Measurements from ENCODE around the gene CRISP2. TPM values are rescaled to one million over a fixed set of nuclear protein-coding genes. Genes with fewer than 3 reads are reported as not detected.

Gene CRISP2
- total and polyA plus RNA-seq, 4 donors = 0.28 TPM; not detected in 3

GRCh38 chr6:49744259-49744658 is 30.9 kb upstream of the CRISP2 start, which contains the start of gene CRISP3:
Gene CRISP3 (minus strand): TSS chr6:49744388. CDS start chr6:49744367, 21 bp downstream.
- Histone ChIP-seq H3K9me3 (ENCODE audit: control insufficient read depth in 4 of 4, low read length in 3 of 4) (no peaks in the 10 kb centered on the region), H3K4me1 (ENCODE audit: control insufficient read depth in 4 of 4, insufficient read depth in 4 of 4, low read length in 3 of 4) (no peaks in the 10 kb centered on the region), H3K27ac (ENCODE audit: low read depth in 1 of 2, low read length in 2 of 2) (no peak within 1 kb of the TSS), H3K36me3 (ENCODE audit: control insufficient read depth in 4 of 4, insufficient read depth in 3 of 4, low read depth in 1 of 4, low read length in 3 of 4) (no peaks in the 10 kb centered on the region), H3K4me3 (ENCODE audit: low read depth in 1 of 3, low read length in 3 of 3) (no peak within 1 kb of the TSS), H3K9ac (ENCODE audit: low read depth in 1 of 2, low read length in 2 of 2) (no peak within 1 kb of the TSS), H3K27me3 (ENCODE audit: control insufficient read depth in 4 of 4, insufficient read depth in 4 of 4, low read length in 3 of 4) (no peaks in the 10 kb centered on the region)
- no peak for DNase-seq (ENCODE audit: low spot score)
- 30% methylated on average over 1 of the region's 1 CpG for WGBS
- TF ChIP-seq HNF4A (conservative IDR thresholded peaks at IDR 0.05) (no peak), CTCF (IDR thresholded peaks at IDR 0.05; ENCODE audit: low read depth, low read length, missing input control) (no peak), EGR1 (IDR thresholded peaks at IDR 0.05; ENCODE audit: low read depth in 2 of 2) (no peak), TAF1 (conservative IDR thresholded peaks at IDR 0.05) (no peak), JUND (IDR thresholded peaks at IDR 0.05) (no peak)

DNA sequence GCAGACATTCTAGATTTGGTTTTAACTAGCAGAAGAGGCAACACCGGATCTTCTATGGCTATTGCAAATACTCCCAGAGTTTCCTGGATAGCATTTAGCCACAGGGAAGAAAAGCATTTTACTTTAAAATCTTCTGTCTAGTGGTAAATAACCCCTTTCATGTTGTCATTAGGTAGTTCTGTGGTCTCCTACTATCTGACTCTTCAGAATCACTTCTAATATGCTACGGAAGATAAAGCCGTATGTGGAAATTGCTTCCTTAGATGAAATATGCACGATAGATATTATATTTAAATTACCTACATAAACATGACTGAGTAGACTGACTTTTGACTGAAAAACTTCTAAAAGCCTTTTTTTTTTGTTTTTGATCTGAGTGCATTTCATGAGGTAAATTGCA is 30.1 kb upstream of the CRISP2 start:
- DNase-seq (ENCODE audit: low spot score) = no peak
- Histone ChIP-seq H3K36me3 (ENCODE audit: control insufficient read depth in 4 of 4, insufficient read depth in 3 of 4, low read depth in 1 of 4, low read length in 3 of 4) (no peaks in the 10 kb centered on the region), H3K9me3 (ENCODE audit: control insufficient read depth in 4 of 4, low read length in 3 of 4) (no peaks in the 10 kb centered on the region), H3K27ac (ENCODE audit: low read depth in 1 of 2, low read length in 2 of 2) (no peak overlapping the region), H3K4me1 (ENCODE audit: control insufficient read depth in 4 of 4, insufficient read depth in 4 of 4, low read length in 3 of 4) (no peaks in the 10 kb centered on the region), H3K9ac (ENCODE audit: low read depth in 1 of 2, low read length in 2 of 2) (no peak overlapping the region), H3K27me3 (ENCODE audit: control insufficient read depth in 4 of 4, insufficient read depth in 4 of 4, low read length in 3 of 4) (no peaks in the 10 kb centered on the region), H3K4me3 (ENCODE audit: low read depth in 1 of 3, low read length in 3 of 3) (no peak overlapping the region)
- no peak for TF ChIP-seq TAF1 (conservative IDR thresholded peaks at IDR 0.05)
- TF ChIP-seq SP1 (IDR thresholded peaks at IDR 0.05) = no peak
- no peak for TF ChIP-seq NR2F2 (IDR thresholded peaks at IDR 0.05)
- TF ChIP-seq GABPA (IDR thresholded peaks at IDR 0.05 in 1 of 2, conservative IDR thresholded peaks at IDR 0.05 in 1 of 2) = no peak
- TF ChIP-seq RXRA (IDR thresholded peaks at IDR 0.05) = no peak
- no peak for TF ChIP-seq FOXA2 (IDR thresholded peaks at IDR 0.05)
- TF ChIP-seq, protein P1, sequence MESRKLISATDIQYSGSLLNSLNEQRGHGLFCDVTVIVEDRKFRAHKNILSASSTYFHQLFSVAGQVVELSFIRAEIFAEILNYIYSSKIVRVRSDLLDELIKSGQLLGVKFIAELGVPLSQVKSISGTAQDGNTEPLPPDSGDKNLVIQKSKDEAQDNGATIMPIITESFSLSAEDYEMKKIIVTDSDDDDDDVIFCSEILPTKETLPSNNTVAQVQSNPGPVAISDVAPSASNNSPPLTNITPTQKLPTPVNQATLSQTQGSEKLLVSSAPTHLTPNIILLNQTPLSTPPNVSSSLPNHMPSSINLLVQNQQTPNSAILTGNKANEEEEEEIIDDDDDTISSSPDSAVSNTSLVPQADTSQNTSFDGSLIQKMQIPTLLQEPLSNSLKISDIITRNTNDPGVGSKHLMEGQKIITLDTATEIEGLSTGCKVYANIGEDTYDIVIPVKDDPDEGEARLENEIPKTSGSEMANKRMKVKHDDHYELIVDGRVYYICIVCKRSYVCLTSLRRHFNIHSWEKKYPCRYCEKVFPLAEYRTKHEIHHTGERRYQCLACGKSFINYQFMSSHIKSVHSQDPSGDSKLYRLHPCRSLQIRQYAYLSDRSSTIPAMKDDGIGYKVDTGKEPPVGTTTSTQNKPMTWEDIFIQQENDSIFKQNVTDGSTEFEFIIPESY (IDR thresholded peaks at IDR 0.05) = no peak
- TF ChIP-seq JUND (IDR thresholded peaks at IDR 0.05) = no peak
- TF ChIP-seq HNF4G (IDR thresholded peaks at IDR 0.05) = no peak
- no peak for TF ChIP-seq MAX (IDR thresholded peaks at IDR 0.05)
- TF ChIP-seq RAD21 (IDR thresholded peaks at IDR 0.05) = no peak
- 87% methylated on average over 4 of the region's 4 CpGs for WGBS

DNA sequence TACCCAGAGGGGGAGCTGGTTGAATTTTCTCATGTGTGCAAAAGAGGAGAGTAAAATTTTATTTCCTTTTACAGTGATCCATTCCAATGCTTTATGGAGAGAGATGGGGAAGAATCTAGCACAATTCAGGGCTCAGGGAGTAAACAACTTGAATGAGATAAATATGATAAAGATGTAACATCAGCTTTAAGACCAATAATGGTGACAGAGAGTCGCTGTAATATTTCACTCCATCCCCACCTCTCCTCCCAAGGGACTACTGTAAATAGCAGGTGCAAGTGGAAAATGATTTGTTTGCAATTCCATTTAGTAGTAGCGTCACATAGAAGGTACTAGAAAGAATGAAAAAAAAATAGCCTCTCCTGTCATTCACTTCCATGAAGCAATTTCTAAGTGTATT is 26.1 kb upstream of the CRISP2 start:
- Histone ChIP-seq H3K27me3 (ENCODE audit: control insufficient read depth in 4 of 4, insufficient read depth in 4 of 4, low read length in 3 of 4) (peaks cover 0 to 2% (median 0%) of the 10 kb centered on the region in 4 donors), H3K9ac (ENCODE audit: low read depth in 1 of 2, low read length in 2 of 2) (no peak overlapping the region), H3K36me3 (ENCODE audit: control insufficient read depth in 4 of 4, insufficient read depth in 3 of 4, low read depth in 1 of 4, low read length in 3 of 4) (no peaks in the 10 kb centered on the region), H3K9me3 (ENCODE audit: control insufficient read depth in 4 of 4, low read length in 3 of 4) (no peaks in the 10 kb centered on the region), H3K27ac (ENCODE audit: low read depth in 1 of 2, low read length in 2 of 2) (no peak overlapping the region), H3K4me3 (ENCODE audit: low read depth in 1 of 3, low read length in 3 of 3) (no peak overlapping the region), H3K4me1 (ENCODE audit: control insufficient read depth in 4 of 4, insufficient read depth in 4 of 4, low read length in 3 of 4) (no peaks in the 10 kb centered on the region)
- no peak for DNase-seq (ENCODE audit: low spot score)
- no peak for TF ChIP-seq CTCF (IDR thresholded peaks at IDR 0.05; ENCODE audit: low read depth, low read length, missing input control)
- WGBS = 84% methylated on average over 2 of the region's 2 CpGs
